HepG2 (cell line): ENCODE measurements around the gene MEAF6. TPM values are rescaled to one million over a fixed set of nuclear protein-coding genes. Genes with fewer than 3 reads are reported as not detected.

ENCODE experiments used
- CBX2 ChIP-seq, 2 experiments: fragments of 200-600 bp in 1 of 2; sonication (generic); formaldehyde crosslinking in 1 of 2; IDR thresholded peaks; 2 replicates each; pipeline versions ENCODE4 v1.7.0 to v1.8.1; 2018 to 2022; ENCODE audit warnings: low read depth in 2 of 2, low read length in 1 of 2, mild to moderate bottlenecking in 1 of 2, missing genetic modification reagents in 1 of 2
- CCAR2 ChIP-seq: fragments of 200-400 bp; formaldehyde crosslinking; optimal IDR thresholded peaks from 2 replicates; pipeline ENCODE3; 2018; ENCODE audit warnings: low read depth, mild to moderate bottlenecking, low read length, moderate library complexity
- CREB1 ChIP-seq, 2 experiments: fragments of 450-650 bp in 1 of 2; IDR thresholded peaks; 2 replicates each; pipeline ENCODE4 v1.6.1; 2016 to 2017; ENCODE audit warnings: control low read depth in 1 of 2, mild to moderate bottlenecking in 1 of 2, missing compliant biosample characterization in 1 of 2, missing genetic modification characterization in 1 of 2
- CREM ChIP-seq, 2 experiments: sonication (generic) in 1 of 2; formaldehyde crosslinking in 1 of 2; IDR thresholded peaks; 2 replicates each; pipeline versions ENCODE4 v1.4.0 to v1.6.1; 2016 to 2020; ENCODE audit warnings: antibody characterized with exemption in 1 of 2, mild to moderate bottlenecking in 1 of 2, missing genetic modification reagents in 1 of 2
- DPF2 ChIP-seq: sonication (generic); formaldehyde crosslinking; IDR thresholded peaks from 2 replicates; pipeline ENCODE4 v1.4.0; 2020; ENCODE audit warnings: mild to moderate bottlenecking, low read depth, missing genetic modification reagents, borderline replicate concordance
- HOXA7 ChIP-seq: sonication (generic); formaldehyde crosslinking; IDR thresholded peaks from 2 replicates; pipeline ENCODE4 v1.8.1; 2022; ENCODE audit warnings: mild to moderate bottlenecking, missing genetic modification reagents, moderate library complexity
- ISL2 ChIP-seq: sonication (generic); formaldehyde crosslinking; IDR thresholded peaks from 2 replicates; pipeline ENCODE4 v1.5.0; 2020; ENCODE audit warnings: missing genetic modification reagents
- PHF21A ChIP-seq: sonication (generic); formaldehyde crosslinking; IDR thresholded peaks from 2 replicates; pipeline ENCODE4 v1.5.0; 2020; ENCODE audit warnings: mild to moderate bottlenecking, missing genetic modification reagents
- SP2 ChIP-seq: sonication (generic); formaldehyde crosslinking; IDR thresholded peaks from 2 replicates; pipeline ENCODE4 v1.5.1; 2020; ENCODE audit warnings: mild to moderate bottlenecking, missing genetic modification reagents
- TBL1XR1 ChIP-seq: fragments of 150-350 bp; IDR thresholded peaks from 2 replicates; pipeline ENCODE4 v1.6.1; 2014; ENCODE audit warnings: borderline replicate concordance, low read length; ENCODE audit not compliant: partially characterized antibody
- ZNF282 ChIP-seq: fragments of 450-650 bp; IDR thresholded peaks from 2 replicates; pipeline ENCODE4 v1.6.1; 2018; ENCODE audit not compliant: partially characterized antibody
- ZNF337 ChIP-seq: sonication (generic); formaldehyde crosslinking; IDR thresholded peaks from 2 replicates; pipeline ENCODE4 v1.5.1; 2020; ENCODE audit warnings: missing genetic modification reagents, low read depth, mild to moderate bottlenecking, borderline replicate concordance
- ZNF546 ChIP-seq: sonication (generic); formaldehyde crosslinking; conservative IDR thresholded peaks from 2 replicates; pipeline ENCODE4 v1.8.1; 2023; ENCODE audit warnings: mild to moderate bottlenecking, missing genetic modification reagents
- ZNF589 ChIP-seq: sonication (generic); formaldehyde crosslinking; conservative IDR thresholded peaks from 2 replicates; pipeline ENCODE4 v1.8.0; 2022; ENCODE audit warnings: mild to moderate bottlenecking, moderate library complexity, missing genetic modification reagents
- ZNF766 ChIP-seq: sonication (generic); formaldehyde crosslinking; IDR thresholded peaks from 2 replicates; pipeline ENCODE4 v1.5.0; 2020; ENCODE audit warnings: missing genetic modification reagents, borderline replicate concordance
- ZNF792 ChIP-seq: IDR thresholded peaks from 2 replicates; pipeline ENCODE4 v1.6.1; 2016
- polyA plus RNA-seq, 8 experiments: library from polyadenylated mRNA; depleted of rRNA in 3 of 8; stranded (reverse) in 7 of 8; unstranded in 1 of 8; fragments of >200 nt; fragmentation: Illumina TruSeq in 4 of 8; extraction: Trizol in 4 of 8; gene quantifications; 2 replicates each; pipeline versions ENCODE4 v1.2.1 to v1.2.3, GENCODE V29; 2011 to 2016; ENCODE audit warnings: low read depth in 4 of 8, missing spikeins in 1 of 8, mixed read lengths in 1 of 8; ENCODE audit not compliant: insufficient read depth in 1 of 8
- total RNA-seq, 5 experiments: library from RNA; depleted of rRNA; stranded (reverse); fragments of >200 nt; fragmentation: Illumina TruSeq; extraction: Trizol; gene quantifications; 2 replicates each; pipeline ENCODE4 v1.2.3, GENCODE V29; 2016; ENCODE audit warnings: low read depth in 1 of 5
- TF ChIP-seq, protein P1 (sequence below): sonication (generic); formaldehyde crosslinking; IDR thresholded peaks from 2 replicates; pipeline ENCODE4 v1.5.1; 2020; ENCODE audit warnings: missing genetic modification reagents, mild to moderate bottlenecking, borderline replicate concordance
- TF ChIP-seq, protein P2 (sequence below): sonication (generic); formaldehyde crosslinking; IDR thresholded peaks from 2 replicates; pipeline ENCODE4 v1.8.0; 2022; ENCODE audit warnings: mild to moderate bottlenecking, missing genetic modification reagents, moderate library complexity
- TF ChIP-seq, protein P3 (sequence below): sonication (generic); formaldehyde crosslinking; IDR thresholded peaks from 2 replicates; pipeline ENCODE4 v1.8.0; 2022; ENCODE audit warnings: missing genetic modification reagents, low read depth, mild to moderate bottlenecking, borderline replicate concordance
- TF ChIP-seq, protein P4 (sequence below), 2 experiments: sonication (generic) in 1 of 2; formaldehyde crosslinking in 1 of 2; IDR thresholded peaks; 2 replicates each; pipeline versions ENCODE4 v1.4.0 to v1.6.1; 2018 to 2020; ENCODE audit warnings: missing genetic modification reagents in 2 of 2, borderline replicate concordance in 1 of 2, low read depth in 1 of 2, mild to moderate bottlenecking in 1 of 2, missing biosample characterization in 1 of 2

The MEAF6 gene
- total and polyA plus RNA-seq, 2 of the 13 experiments (the other 11 are each of a cell fraction or from before 2014, with no cell fraction given): 29.5 to 45.6 TPM

GRCh38 chr1:37553927-37554808, 39.6 kb upstream of the MEAF6 start, which contains the start of gene SNIP1 (continued):
- no peak for TF ChIP-seq ZNF337 (CRISPR knock-in tag)
- TF ChIP-seq, protein P1, sequence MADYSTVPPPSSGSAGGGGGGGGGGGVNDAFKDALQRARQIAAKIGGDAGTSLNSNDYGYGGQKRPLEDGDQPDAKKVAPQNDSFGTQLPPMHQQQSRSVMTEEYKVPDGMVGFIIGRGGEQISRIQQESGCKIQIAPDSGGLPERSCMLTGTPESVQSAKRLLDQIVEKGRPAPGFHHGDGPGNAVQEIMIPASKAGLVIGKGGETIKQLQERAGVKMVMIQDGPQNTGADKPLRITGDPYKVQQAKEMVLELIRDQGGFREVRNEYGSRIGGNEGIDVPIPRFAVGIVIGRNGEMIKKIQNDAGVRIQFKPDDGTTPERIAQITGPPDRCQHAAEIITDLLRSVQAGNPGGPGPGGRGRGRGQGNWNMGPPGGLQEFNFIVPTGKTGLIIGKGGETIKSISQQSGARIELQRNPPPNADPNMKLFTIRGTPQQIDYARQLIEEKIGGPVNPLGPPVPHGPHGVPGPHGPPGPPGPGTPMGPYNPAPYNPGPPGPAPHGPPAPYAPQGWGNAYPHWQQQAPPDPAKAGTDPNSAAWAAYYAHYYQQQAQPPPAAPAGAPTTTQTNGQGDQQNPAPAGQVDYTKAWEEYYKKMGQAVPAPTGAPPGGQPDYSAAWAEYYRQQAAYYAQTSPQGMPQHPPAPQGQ: no peak
- TF ChIP-seq, protein P2, sequence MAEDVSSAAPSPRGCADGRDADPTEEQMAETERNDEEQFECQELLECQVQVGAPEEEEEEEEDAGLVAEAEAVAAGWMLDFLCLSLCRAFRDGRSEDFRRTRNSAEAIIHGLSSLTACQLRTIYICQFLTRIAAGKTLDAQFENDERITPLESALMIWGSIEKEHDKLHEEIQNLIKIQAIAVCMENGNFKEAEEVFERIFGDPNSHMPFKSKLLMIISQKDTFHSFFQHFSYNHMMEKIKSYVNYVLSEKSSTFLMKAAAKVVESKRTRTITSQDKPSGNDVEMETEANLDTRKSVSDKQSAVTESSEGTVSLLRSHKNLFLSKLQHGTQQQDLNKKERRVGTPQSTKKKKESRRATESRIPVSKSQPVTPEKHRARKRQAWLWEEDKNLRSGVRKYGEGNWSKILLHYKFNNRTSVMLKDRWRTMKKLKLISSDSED (CRISPR knock-in tag): no peak
- peak; percentile 54; the same call in 1 of the 2 replicates for TF ChIP-seq SP2 (CRISPR knock-in tag)
- no peak for TF ChIP-seq ZNF546 (CRISPR knock-in tag)
- no peak; the same call in 1 of the 2 replicates for TF ChIP-seq ZNF589 (CRISPR knock-in tag)
- no peak for TF ChIP-seq DPF2 (CRISPR knock-in tag)
- TF ChIP-seq CREM (IDR thresholded peaks at IDR 0.05): peak; percentile 96
- TF ChIP-seq CREM (CRISPR knock-in tag; IDR thresholded peaks at IDR 0.05): no peak
- TF ChIP-seq ZNF792 (CRISPR knock-in tag): no peak
- TF ChIP-seq ZNF766: peak; percentile 64; the same call in 1 of the 2 replicates
- no peak for TF ChIP-seq CCAR2
- TF ChIP-seq CBX2 (IDR thresholded peaks at IDR 0.05; ENCODE audit: low read depth, low read length): no peak
- no peak for TF ChIP-seq CBX2 (CRISPR knock-in tag; IDR thresholded peaks at IDR 0.05; ENCODE audit: low read depth)
- TF ChIP-seq PHF21A (CRISPR knock-in tag): peak; percentile 54; the same call in 1 of the 2 replicates
- TF ChIP-seq, protein P3, sequence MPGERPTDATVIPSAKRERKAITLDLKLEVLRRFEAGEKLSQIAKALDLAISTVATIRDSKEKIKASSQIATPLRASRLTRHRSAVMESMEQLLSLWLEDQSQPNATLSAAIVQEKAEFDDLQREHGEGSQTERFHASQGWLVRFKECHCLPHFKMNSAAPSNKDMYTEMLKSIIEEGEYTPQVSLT (CRISPR knock-in tag): no peak
- peak; percentile 65 for TF ChIP-seq ISL2 (CRISPR knock-in tag)
- TF ChIP-seq TBL1XR1: peak; percentile 38
- peak; percentile 83 for TF ChIP-seq CREB1 (IDR thresholded peaks at IDR 0.05)
- peak; percentile 99 for TF ChIP-seq CREB1 (CRISPR knock-in tag; IDR thresholded peaks at IDR 0.05)
- no peak for TF ChIP-seq HOXA7
- no peak for TF ChIP-seq ZNF282
- TF ChIP-seq, protein P4, sequence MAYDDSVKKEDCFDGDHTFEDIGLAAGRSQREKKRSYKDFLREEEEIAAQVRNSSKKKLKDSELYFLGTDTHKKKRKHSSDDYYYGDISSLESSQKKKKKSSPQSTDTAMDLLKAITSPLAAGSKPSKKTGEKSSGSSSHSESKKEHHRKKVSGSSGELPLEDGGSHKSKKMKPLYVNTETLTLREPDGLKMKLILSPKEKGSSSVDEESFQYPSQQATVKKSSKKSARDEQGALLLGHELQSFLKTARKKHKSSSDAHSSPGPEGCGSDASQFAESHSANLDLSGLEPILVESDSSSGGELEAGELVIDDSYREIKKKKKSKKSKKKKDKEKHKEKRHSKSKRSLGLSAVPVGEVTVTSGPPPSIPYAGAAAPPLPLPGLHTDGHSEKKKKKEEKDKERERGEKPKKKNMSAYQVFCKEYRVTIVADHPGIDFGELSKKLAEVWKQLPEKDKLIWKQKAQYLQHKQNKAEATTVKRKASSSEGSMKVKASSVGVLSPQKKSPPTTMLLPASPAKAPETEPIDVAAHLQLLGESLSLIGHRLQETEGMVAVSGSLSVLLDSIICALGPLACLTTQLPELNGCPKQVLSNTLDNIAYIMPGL (CRISPR knock-in tag; IDR thresholded peaks at IDR 0.05; ENCODE audit: borderline replicate concordance in 1 of 2, low read depth in 1 of 2): peak in 1 of 2 experiments; percentile 62; a peak in 1 of 4 replicates
